HUDEP-2 (cell line): ENCODE results near the gene TMEM121B.
"Not testable (repeated sequence)": the region's sequence is repeated elsewhere in the genome, so short reads cannot be mapped to it uniquely, and the experiment has no call there.

ENCODE experiments used
- DNase-seq, 76 experiments: peaks; one replicate each; lab custom pipeline; 2025; ENCODE audit not compliant: unreplicated experiment in 76 of 76; lab: John Stamatoyannopoulos, UW

TMEM121B gene

GRCh38 chr22:17121233-17122195 lies at the start of gene TMEM121B:
TSS of gene TMEM121B (minus strand) at chr22:17121360. CDS start at chr22:17121127, 233 bp downstream.
- DNase-seq = no peak

GRCh38 chr22:17167486-17167885 lies 46.3 kb upstream of the TMEM121B start:
- no peak for DNase-seq

GRCh38 chr22:17164392-17165024 lies 43.3 kb upstream of the TMEM121B start:
- DNase-seq = no peak

- DNase-seq = no peak
Observed at GRCh38 chr22:17162731-17163130, 41.6 kb upstream of the TMEM121B start.

GRCh38 chr22:17161991-17162390 lies 40.8 kb upstream of the TMEM121B start:
- no peak for DNase-seq

GRCh38 chr22:17159504-17159951 lies 38.4 kb upstream of the TMEM121B start:
- peak in 13 of 76 experiments; percentile 1 to 50 (median 17) for DNase-seq

GRCh38 chr22:17158568-17159503 lies 37.7 kb upstream of the TMEM121B start, which contains the start of gene HDHD5:
TSS of gene HDHD5 (minus strand) at chr22:17159277. CDS start at chr22:17159251, 26 bp downstream.
- DNase-seq = peak in 74 of 76 experiments; percentile 7 to 87 (median 66)

- no peak for DNase-seq
Observed at GRCh38 chr22:17158176-17158567, 37.0 kb upstream of the TMEM121B start.

- DNase-seq = no peak
Observed at GRCh38 chr22:17157714-17158113, 36.6 kb upstream of the TMEM121B start.

GRCh38 chr22:17155941-17156340 lies 34.8 kb upstream of the TMEM121B start:
- peak in 14 of 76 experiments; percentile 2 to 42 (median 14) for DNase-seq

- DNase-seq = no peak
Observed at GRCh38 chr22:17152971-17153370, 31.8 kb upstream of the TMEM121B start.

- DNase-seq = no peak
Observed at GRCh38 chr22:17152340-17152739, 31.2 kb upstream of the TMEM121B start.

GRCh38 chr22:17149076-17149815 lies 28.1 kb upstream of the TMEM121B start:
- DNase-seq = no peak

GRCh38 chr22:17147458-17147857 lies 26.3 kb upstream of the TMEM121B start:
- not testable (repeated sequence) for DNase-seq

- no peak for DNase-seq
Observed at GRCh38 chr22:17145021-17145680, 24.0 kb upstream of the TMEM121B start.

- DNase-seq = no peak
Observed at GRCh38 chr22:17143826-17144225, 22.7 kb upstream of the TMEM121B start.

- no peak for DNase-seq
Observed at GRCh38 chr22:17143101-17143500, 21.9 kb upstream of the TMEM121B start.

- no peak for DNase-seq
Observed at GRCh38 chr22:17140826-17141766, 19.9 kb upstream of the TMEM121B start.
